Measurements from ENCODE around the gene MRPS18A.
"Not testable (repeated sequence)": the region's sequence is repeated elsewhere in the genome, so short reads cannot be mapped to it uniquely, and the experiment has no call there.

DNA sequence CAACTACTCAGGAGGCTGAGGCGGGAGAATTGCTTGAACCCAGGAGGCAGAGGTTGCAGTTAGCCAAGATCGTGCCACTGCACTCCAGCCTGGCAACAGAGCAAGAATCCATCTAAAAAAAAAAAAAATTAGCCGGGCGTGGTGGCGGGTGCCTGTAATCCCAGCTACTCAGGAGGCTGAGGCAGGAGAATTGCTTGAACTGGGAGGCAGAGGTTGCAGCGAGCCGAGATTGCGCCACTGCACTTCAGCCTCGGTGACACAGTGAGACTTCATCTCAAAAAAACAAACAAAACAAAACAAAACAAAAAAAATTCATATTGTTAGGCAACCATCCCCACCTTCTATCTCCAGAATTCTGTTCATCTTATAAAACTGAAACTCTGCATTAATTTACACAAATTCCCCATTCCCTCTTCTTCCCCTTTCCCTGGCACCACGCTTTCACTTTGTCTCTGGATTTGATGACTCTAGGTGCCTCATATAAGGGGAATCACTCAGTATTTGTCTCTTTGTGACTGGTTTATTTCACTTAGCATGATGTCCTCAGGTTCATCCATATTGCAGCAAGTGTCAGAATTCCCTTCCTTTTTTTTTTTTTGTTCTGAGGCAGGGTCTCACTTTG is 13.5 kb upstream of the MRPS18A start:
- TF ChIP-seq, protein P1, sequence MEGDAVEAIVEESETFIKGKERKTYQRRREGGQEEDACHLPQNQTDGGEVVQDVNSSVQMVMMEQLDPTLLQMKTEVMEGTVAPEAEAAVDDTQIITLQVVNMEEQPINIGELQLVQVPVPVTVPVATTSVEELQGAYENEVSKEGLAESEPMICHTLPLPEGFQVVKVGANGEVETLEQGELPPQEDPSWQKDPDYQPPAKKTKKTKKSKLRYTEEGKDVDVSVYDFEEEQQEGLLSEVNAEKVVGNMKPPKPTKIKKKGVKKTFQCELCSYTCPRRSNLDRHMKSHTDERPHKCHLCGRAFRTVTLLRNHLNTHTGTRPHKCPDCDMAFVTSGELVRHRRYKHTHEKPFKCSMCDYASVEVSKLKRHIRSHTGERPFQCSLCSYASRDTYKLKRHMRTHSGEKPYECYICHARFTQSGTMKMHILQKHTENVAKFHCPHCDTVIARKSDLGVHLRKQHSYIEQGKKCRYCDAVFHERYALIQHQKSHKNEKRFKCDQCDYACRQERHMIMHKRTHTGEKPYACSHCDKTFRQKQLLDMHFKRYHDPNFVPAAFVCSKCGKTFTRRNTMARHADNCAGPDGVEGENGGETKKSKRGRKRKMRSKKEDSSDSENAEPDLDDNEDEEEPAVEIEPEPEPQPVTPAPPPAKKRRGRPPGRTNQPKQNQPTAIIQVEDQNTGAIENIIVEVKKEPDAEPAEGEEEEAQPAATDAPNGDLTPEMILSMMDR (conservative IDR thresholded peaks at IDR 0.05; ENCODE audit: low read length), result not testable (repeated sequence)
- not testable (repeated sequence) for TF ChIP-seq EZH2phosphoT487 (IDR thresholded peaks at IDR 0.05; ENCODE audit: borderline replicate concordance)

Data from Loucy (cell line).